PC-3 (cell line): ENCODE data around the gene STIM1. TPM values are rescaled to one million over a fixed set of nuclear protein-coding genes. Genes with fewer than 3 reads are reported as not detected.

Source experiments
- ATAC-seq: fragments of 200-7000 bp; cut with Tn5 transposase; 2 replicates; pipeline ENCODE4 v1.9.1; 2020; ENCODE audit warnings: mild to moderate bottlenecking, moderate library complexity
- BruUV-seq: library from RNA; stranded (reverse); fragments of 400-500 nt; replicated peaks from 2 replicates; lab custom pipeline; 2021; lab: Mats Ljungman, UMichigan
- CTCF ChIA-PET: fragments of 300-600 bp; sonication (Branson Sonifier 250); formaldehyde crosslinking; loops from one replicate; lab custom pipeline; 2022; ENCODE audit warnings: antibody characterized with exemption; lab: Charles Lee
- POLR2A ChIA-PET: fragments of 300-600 bp; sonication (Branson Sonifier 250); formaldehyde crosslinking; loops from one replicate; lab custom pipeline; 2022; ENCODE audit warnings: antibody characterized with exemption; ENCODE audit not compliant: unreplicated experiment; lab: Charles Lee
- DNase-seq: peaks from one replicate; pipeline ENCODE4 v3.0.0-alpha.2; 2015
- H2AFZ ChIP-seq: fragments of 300-600 bp; sonication (generic); 2 replicates; pipeline ENCODE4 v1.6.0; 2016; ENCODE audit warnings: antibody characterized with exemption, low read length
- H3F3A ChIP-seq: fragments of 300-600 bp; sonication (generic); one replicate; pipeline ENCODE4 v1.6.0; 2017; ENCODE audit warnings: antibody characterized with exemption, low read length, control low read depth, mild to moderate bottlenecking; ENCODE audit not compliant: unreplicated experiment
- H3K27ac ChIP-seq: fragments of 300-600 bp; sonication (generic); 2 replicates; pipeline ENCODE4 v1.5.1; 2016; ENCODE audit warnings: mild to moderate bottlenecking, low read length
- H3K27me3 ChIP-seq: fragments of 300-600 bp; sonication (generic); 2 replicates; pipeline ENCODE4 v1.6.1; 2016; ENCODE audit warnings: low read length, mixed read lengths
- H3K36me3 ChIP-seq: fragments of 300-600 bp; sonication (generic); 2 replicates; pipeline ENCODE4 v1.6.1; 2016; ENCODE audit warnings: low read depth, mixed run types, low read length, mixed read lengths
- H3K4me1 ChIP-seq: fragments of 300-600 bp; sonication (generic); 2 replicates; pipeline ENCODE4 v1.5.1; 2016; ENCODE audit warnings: low read length; ENCODE audit not compliant: insufficient read depth
- H3K4me2 ChIP-seq: fragments of 300-600 bp; sonication (generic); 2 replicates; pipeline ENCODE4 v1.6.0; 2016; ENCODE audit warnings: low read length
- H3K4me3 ChIP-seq: fragments of 300-600 bp; sonication (generic); 2 replicates; pipeline ENCODE4 v1.5.1; 2016; ENCODE audit warnings: mild to moderate bottlenecking, low read length, mixed read lengths
- H3K79me2 ChIP-seq: fragments of 300-600 bp; sonication (generic); 2 replicates; pipeline ENCODE4 v1.6.1; 2017; ENCODE audit warnings: low read length, mixed read lengths
- H3K9ac ChIP-seq: fragments of 300-600 bp; sonication (generic); 2 replicates; pipeline ENCODE4 v1.6.0; 2016; ENCODE audit warnings: mild to moderate bottlenecking, low read length
- H3K9me2 ChIP-seq: fragments of 300-600 bp; sonication (generic); replicated peaks from 2 replicates; pipeline ENCODE4 v1.6.1; 2016; ENCODE audit warnings: mixed run types, low read length, mixed read lengths
- H3K9me3 ChIP-seq: fragments of 300-600 bp; sonication (generic); 2 replicates; pipeline ENCODE4 v1.6.1; 2016; ENCODE audit warnings: low read length, mixed read lengths
- H4K20me1 ChIP-seq: fragments of 300-600 bp; sonication (generic); 2 replicates; pipeline ENCODE4 v1.6.1; 2016; ENCODE audit warnings: low read length, mixed read lengths
- CTCF ChIP-seq: fragments of 300-600 bp; sonication (generic); conservative IDR thresholded peaks from 2 replicates; pipeline ENCODE4 v1.5.1; 2017; ENCODE audit warnings: antibody characterized with exemption, low read depth, mild to moderate bottlenecking, low read length
- EZH2 ChIP-seq: fragments of 300-600 bp; sonication (generic); IDR thresholded peaks from one replicate; pipeline ENCODE4 v1.6.1; 2017; ENCODE audit warnings: antibody characterized with exemption, mild to moderate bottlenecking, low read length; ENCODE audit not compliant: unreplicated experiment
- EZH2phosphoT487 ChIP-seq: fragments of 300-600 bp; sonication (generic); IDR thresholded peaks from 2 replicates; pipeline ENCODE4 v1.6.1; 2018; ENCODE audit warnings: mild to moderate bottlenecking, antibody characterized with exemption, low read length, borderline replicate concordance
- intact Hi-C: fragments of 100-400 bp; cut with micrococcal nuclease; formaldehyde crosslinking; loops from 2 replicates; pipeline ENCODE4 v1.9.0; 2023
- total RNA-seq: library from RNA; depleted of rRNA; stranded (reverse); fragments of >200 nt; gene quantifications from 2 replicates; pipeline ENCODE4 v1.2.3, GENCODE V29; 2014

STIM1 gene
- total RNA-seq, 1 experiment from 2014 or later = 22.8 TPM

- DNase-seq = peak; percentile 22
- H3K4me3 ChIP-seq = no peak overlapping the region
- POLR2A ChIA-PET = no interaction called here
- H4K20me1 ChIP-seq = no peaks in the 10 kb centered on the region
- H3K9ac ChIP-seq = no peak overlapping the region
- H3K27ac ChIP-seq = no peak overlapping the region
- H2AFZ ChIP-seq = no peak overlapping the region
- no peaks in the 10 kb centered on the region for H3K36me3 ChIP-seq
- H3K9me2 ChIP-seq = no peaks in the 10 kb centered on the region
- ATAC-seq = no peak
- TF ChIP-seq CTCF (no peak), EZH2phosphoT487 (no peak), EZH2 (no peak)
- BruUV-seq = no TSS peak
- CTCF ChIA-PET = no interaction called here
- no peaks in the 10 kb centered on the region for H3K27me3 ChIP-seq
- H3K4me1 ChIP-seq = peaks cover 52% of the 10 kb centered on the region
- 0 out of 2 replicates have a peak overlapping the region, but pooled peaks have one; percentile 11 for H3K4me2 ChIP-seq
- H3F3A ChIP-seq = peaks cover 9% of the 10 kb centered on the region
- peaks cover 38% of the 10 kb centered on the region for H3K79me2 ChIP-seq
- intact Hi-C loops = loop anchor here (5.0 to 10.0 kb wide), 2 partner anchors 53 to 155 kb away; partner anchors contain the start of gene STIM1
- H3K9me3 ChIP-seq = no peaks in the 10 kb centered on the region
Observed at GRCh38 chr11:3907590-3907989, 52.1 kb downstream of the STIM1 start.

GRCh38 chr11:3909901-3910300, 54.4 kb downstream of the STIM1 start:
- H3K4me2 ChIP-seq = no peak overlapping the region
- ATAC-seq (no peak), DNase-seq (no peak)
- H4K20me1 ChIP-seq = no peaks in the 10 kb centered on the region
- H2AFZ ChIP-seq = no peak overlapping the region
- ChIA-PET CTCF (no interaction called here), POLR2A (no interaction called here)
- H3K4me3 ChIP-seq = no peak overlapping the region
- no peak overlapping the region for H3K27ac ChIP-seq
- intact Hi-C loops = loop anchor here (5.0 to 10.0 kb wide), 2 partner anchors 55 to 152 kb away; partner anchors contain the start of gene STIM1
- TF ChIP-seq EZH2 (no peak), CTCF (no peak), EZH2phosphoT487 (no peak)
- H3K4me1 ChIP-seq = peaks cover 35% of the 10 kb centered on the region
- no peaks in the 10 kb centered on the region for H3K9me2 ChIP-seq
- H3F3A ChIP-seq = peaks cover 6% of the 10 kb centered on the region
- H3K9me3 ChIP-seq = no peaks in the 10 kb centered on the region
- H3K36me3 ChIP-seq = no peaks in the 10 kb centered on the region
- H3K79me2 ChIP-seq = peaks cover 26% of the 10 kb centered on the region
- no peak overlapping the region for H3K9ac ChIP-seq
- BruUV-seq = no TSS peak
- no peaks in the 10 kb centered on the region for H3K27me3 ChIP-seq

- H3K4me3 ChIP-seq = no peak overlapping the region
- no peak overlapping the region for H3K4me2 ChIP-seq
- no peak overlapping the region for H2AFZ ChIP-seq
- ChIA-PET CTCF (no interaction called here), POLR2A (no interaction called here)
- DNase-seq (no peak), ATAC-seq (no peak)
- H3K27me3 ChIP-seq = no peaks in the 10 kb centered on the region
- intact Hi-C loops = no loop called here
- TF ChIP-seq EZH2phosphoT487 (no peak), EZH2 (no peak), CTCF (no peak)
- no peak overlapping the region for H3K9ac ChIP-seq
- H3F3A ChIP-seq = no peaks in the 10 kb centered on the region
- H3K79me2 ChIP-seq = peaks cover 19% of the 10 kb centered on the region
- H3K4me1 ChIP-seq = peaks cover 17% of the 10 kb centered on the region
- no peak overlapping the region for H3K27ac ChIP-seq
- no peaks in the 10 kb centered on the region for H3K9me3 ChIP-seq
- H4K20me1 ChIP-seq = no peaks in the 10 kb centered on the region
- no peaks in the 10 kb centered on the region for H3K36me3 ChIP-seq
- no TSS peak for BruUV-seq
- no peaks in the 10 kb centered on the region for H3K9me2 ChIP-seq
Observed at GRCh38 chr11:3911908-3912505, 56.5 kb downstream of the STIM1 start.
